Mesendoderm (in vitro differentiated cells): ENCODE measurements around the gene CACNA1C.

ENCODE experiments used
- DNase-seq: peaks from one replicate; pipeline ENCODE4 v3.0.0; 2013
- H2AK5ac ChIP-seq: 2 replicates; pipeline ENCODE4 v1.6.1; 2013; ENCODE audit warnings: low read length, inconsistent platforms
- H2BK120ac ChIP-seq: 2 replicates; pipeline ENCODE4 v1.6.1; 2013; ENCODE audit warnings: low read depth, mild to moderate bottlenecking, low read length, moderate library complexity, mixed read lengths
- H2BK15ac ChIP-seq: replicated peaks from 2 replicates; pipeline ENCODE4 v1.6.1; 2013; ENCODE audit warnings: low read depth, mild to moderate bottlenecking, moderate library complexity
- H2BK5ac ChIP-seq: 2 replicates; pipeline ENCODE4 v1.6.1; 2013; ENCODE audit warnings: low read length, inconsistent platforms
- H3K18ac ChIP-seq: 2 replicates; pipeline ENCODE4 v1.6.1; 2013; ENCODE audit warnings: mild to moderate bottlenecking, low read length, mixed read lengths
- H3K23ac ChIP-seq: one replicate; pipeline ENCODE4 v1.6.1; 2013; ENCODE audit warnings: low read length
- H3K27ac ChIP-seq: 2 replicates; pipeline ENCODE4 v1.5.1; 2013; ENCODE audit warnings: low read depth, mild to moderate bottlenecking, inconsistent platforms, low read length, moderate library complexity
- H3K27me3 ChIP-seq: 2 replicates; pipeline ENCODE4 v1.6.1; 2013; ENCODE audit warnings: low read length, control low read depth, mild to moderate bottlenecking, inconsistent platforms; ENCODE audit not compliant: insufficient read depth, poor library complexity
- H3K36me3 ChIP-seq: 2 replicates; pipeline ENCODE4 v1.6.1; 2013; ENCODE audit warnings: low read length, inconsistent platforms; ENCODE audit not compliant: control insufficient read depth, insufficient read depth
- H3K4ac ChIP-seq: one replicate; pipeline ENCODE4 v1.6.1; 2013; ENCODE audit warnings: low read depth, mild to moderate bottlenecking, low read length, moderate library complexity
- H3K4me1 ChIP-seq: 2 replicates; pipeline ENCODE4 v1.6.1; 2013; ENCODE audit warnings: low read depth, low read length, inconsistent platforms; ENCODE audit not compliant: control insufficient read depth
- H3K4me2 ChIP-seq: 2 replicates; pipeline ENCODE4 v1.6.1; 2013; ENCODE audit warnings: low read length
- H3K4me3 ChIP-seq: 2 replicates; pipeline ENCODE4 v1.5.1; 2013; ENCODE audit warnings: mild to moderate bottlenecking, low read length
- H3K56ac ChIP-seq: one replicate; pipeline ENCODE4 v1.6.1; 2013; ENCODE audit warnings: low read length
- H3K79me1 ChIP-seq: 2 replicates; pipeline ENCODE4 v1.6.1; 2013; ENCODE audit warnings: low read length, inconsistent platforms
- H3K79me2 ChIP-seq: 2 replicates; pipeline ENCODE4 v1.6.1; 2013; ENCODE audit warnings: mild to moderate bottlenecking, low read length; ENCODE audit not compliant: control insufficient read depth, insufficient read depth
- H3K9ac ChIP-seq: 2 replicates; pipeline ENCODE4 v1.6.1; 2013; ENCODE audit warnings: low read length, inconsistent platforms
- H4K5ac ChIP-seq: one replicate; pipeline ENCODE4 v1.6.1; 2013; ENCODE audit warnings: low read length
- H4K8ac ChIP-seq: one replicate; pipeline ENCODE4 v1.6.1; 2013; ENCODE audit warnings: low read depth, mild to moderate bottlenecking, control low read depth, low read length, moderate library complexity
- WGBS: extraction: QIAGEN DNeasy Blood & Tissue Kit; methylation state at CpG from one replicate; pipeline ENCODE4 v1.1.7; 2013; ENCODE audit warnings: low lambda C conversion rate, missing lambda C conversion rate; ENCODE audit not compliant: insufficient coverage; ENCODE audit errors: extremely low coverage; 5-methylcytosine and 5-hydroxymethylcytosine counted together

The CACNA1C gene

DNA sequence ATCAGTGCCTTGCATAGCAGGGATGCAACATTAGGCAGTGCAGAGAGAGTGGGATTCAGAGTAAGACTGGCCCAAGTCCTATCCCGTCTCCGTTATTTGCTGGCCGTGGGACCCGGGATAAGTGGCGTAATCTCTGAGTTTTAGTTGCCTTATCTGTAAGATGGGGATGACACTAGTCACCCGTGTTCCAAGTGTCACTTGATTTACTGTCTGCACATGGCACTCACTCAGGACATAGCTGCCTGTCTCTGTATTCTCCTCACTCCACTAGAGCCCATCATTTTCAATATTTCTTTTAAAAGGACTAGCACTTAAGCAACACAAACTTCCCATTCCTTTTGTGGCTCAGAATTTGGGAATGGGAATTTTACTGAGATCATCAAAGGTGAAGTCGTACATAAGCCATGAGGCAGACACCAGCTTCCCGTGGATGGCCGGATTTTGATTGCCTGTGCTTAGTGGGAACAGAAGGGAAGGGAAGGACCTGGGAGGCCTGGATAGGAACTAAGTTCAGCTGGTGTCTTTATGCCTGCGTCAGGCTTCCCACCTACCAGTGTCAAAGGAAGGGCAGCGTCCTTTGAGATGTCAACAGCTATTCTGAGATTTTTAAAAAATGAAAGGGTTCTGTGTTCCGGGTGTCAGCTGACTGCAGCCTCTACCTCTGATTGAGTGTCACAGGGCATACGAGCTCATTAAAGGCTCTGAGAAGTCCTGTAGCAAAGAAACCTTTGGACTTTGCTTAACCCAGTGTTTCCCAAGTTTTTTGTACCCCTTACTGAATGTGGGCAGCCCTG lies 361.4 kb downstream of the CACNA1C start:
- H3K4me2 ChIP-seq: no peak overlapping the region
- no peak overlapping the region for H4K8ac ChIP-seq
- no peak overlapping the region for H4K5ac ChIP-seq
- H3K27me3 ChIP-seq: no peaks in the 10 kb centered on the region
- no peak overlapping the region for H3K56ac ChIP-seq
- no peaks in the 10 kb centered on the region for H3K79me1 ChIP-seq
- H3K4me1 ChIP-seq: no peaks in the 10 kb centered on the region
- no peak overlapping the region for H3K4me3 ChIP-seq
- no peak overlapping the region for H3K9ac ChIP-seq
- H3K79me2 ChIP-seq: no peaks in the 10 kb centered on the region
- H2AK5ac ChIP-seq: no peak overlapping the region
- H3K27ac ChIP-seq: no peak overlapping the region
- no peak overlapping the region for H2BK120ac ChIP-seq
- no peak overlapping the region for H2BK5ac ChIP-seq
- no peak overlapping the region for H2BK15ac ChIP-seq
- no peaks in the 10 kb centered on the region for H3K36me3 ChIP-seq
- H3K23ac ChIP-seq: no peak overlapping the region
- no peak overlapping the region for H3K18ac ChIP-seq
- DNase-seq: no peak
- H3K4ac ChIP-seq: no peak overlapping the region
- WGBS: no CpG with 5 or more reads among the region's 13 CpGs

- no peak overlapping the region for H3K23ac ChIP-seq
- H3K36me3 ChIP-seq: no peaks in the 10 kb centered on the region
- H3K79me2 ChIP-seq: no peaks in the 10 kb centered on the region
- WGBS: no CpG with 5 or more reads among the region's 19 CpGs
- no peaks in the 10 kb centered on the region for H3K27me3 ChIP-seq
- H3K18ac ChIP-seq: no peak overlapping the region
- H4K8ac ChIP-seq: no peak overlapping the region
- no peak overlapping the region for H4K5ac ChIP-seq
- no peaks in the 10 kb centered on the region for H3K4me1 ChIP-seq
- H3K4me3 ChIP-seq: no peak overlapping the region
- H3K56ac ChIP-seq: no peak overlapping the region
- no peak overlapping the region for H3K4ac ChIP-seq
- H2AK5ac ChIP-seq: no peak overlapping the region
- no peak overlapping the region for H3K27ac ChIP-seq
- no peak overlapping the region for H2BK120ac ChIP-seq
- no peak overlapping the region for H3K9ac ChIP-seq
- DNase-seq: no peak
- H2BK15ac ChIP-seq: no peak overlapping the region
- no peak overlapping the region for H3K4me2 ChIP-seq
- H2BK5ac ChIP-seq: no peak overlapping the region
- no peaks in the 10 kb centered on the region for H3K79me1 ChIP-seq
Observed at GRCh38 chr12:2414810-2415567, 362.2 kb downstream of the CACNA1C start.

DNA sequence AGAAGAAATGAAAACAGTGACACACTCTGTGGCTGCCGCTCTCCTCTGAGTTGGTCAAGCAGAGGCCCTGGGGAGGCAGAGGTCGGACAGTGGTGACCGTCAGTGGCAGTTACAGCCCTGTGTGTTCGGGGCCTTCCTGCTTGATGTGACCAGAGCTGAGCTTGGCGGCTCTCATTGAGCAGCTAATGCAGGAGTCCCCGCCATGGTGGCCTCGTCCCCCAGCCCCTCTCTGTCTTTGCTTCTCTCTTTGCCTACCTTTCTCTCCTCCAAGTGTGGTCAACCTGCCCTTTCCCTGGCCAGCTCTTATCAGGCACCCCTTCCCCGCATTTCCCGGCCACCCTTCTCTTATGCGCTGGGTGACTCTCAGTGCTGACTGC lies 362.8 kb downstream of the CACNA1C start:
- Histone ChIP-seq H3K4me1 (no peaks in the 10 kb centered on the region), H2AK5ac (no peak overlapping the region), H2BK15ac (no peak overlapping the region), H3K4me2 (no peak overlapping the region), H3K27me3 (no peaks in the 10 kb centered on the region), H2BK5ac (no peak overlapping the region), H3K9ac (no peak overlapping the region), H3K27ac (no peak overlapping the region), H3K36me3 (no peaks in the 10 kb centered on the region), H3K79me2 (no peaks in the 10 kb centered on the region), H4K8ac (no peak overlapping the region), H4K5ac (no peak overlapping the region), H3K23ac (no peak overlapping the region), H3K79me1 (no peaks in the 10 kb centered on the region), H3K56ac (no peak overlapping the region), H2BK120ac (no peak overlapping the region), H3K4me3 (no peak overlapping the region), H3K4ac (no peak overlapping the region), H3K18ac (no peak overlapping the region)
- no CpG with 5 or more reads among the region's 10 CpGs for WGBS
- DNase-seq: no peak

DNA sequence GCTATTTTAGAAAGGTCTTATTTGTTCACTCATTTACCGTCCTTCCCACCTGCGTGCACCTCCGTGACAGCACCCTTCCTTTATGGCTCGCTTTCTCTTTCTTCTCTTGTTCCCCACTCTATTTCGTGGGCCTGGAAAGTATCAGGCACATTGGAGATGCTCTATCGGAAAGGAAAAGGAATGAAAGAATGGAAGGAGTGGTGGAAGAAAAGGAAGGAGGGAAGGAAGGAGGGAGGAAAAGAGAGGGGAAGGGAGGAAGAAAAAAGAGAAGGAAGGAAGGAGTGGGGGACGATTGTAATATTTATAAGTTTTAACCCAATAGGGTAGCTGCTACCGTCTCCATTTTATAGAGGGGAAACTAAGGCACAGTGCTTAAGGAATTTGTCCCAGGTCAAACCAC lies 363.4 kb downstream of the CACNA1C start:
- Histone ChIP-seq H3K18ac (no peak overlapping the region), H2AK5ac (no peak overlapping the region), H3K4me3 (no peak overlapping the region), H3K4me1 (no peaks in the 10 kb centered on the region), H4K8ac (no peak overlapping the region), H4K5ac (no peak overlapping the region), H3K27ac (no peak overlapping the region), H3K4ac (no peak overlapping the region), H3K56ac (no peak overlapping the region), H3K27me3 (no peaks in the 10 kb centered on the region), H3K36me3 (no peaks in the 10 kb centered on the region), H2BK120ac (no peak overlapping the region), H3K79me1 (no peaks in the 10 kb centered on the region), H3K4me2 (no peak overlapping the region), H2BK5ac (no peak overlapping the region), H3K79me2 (no peaks in the 10 kb centered on the region), H3K9ac (no peak overlapping the region), H2BK15ac (no peak overlapping the region), H3K23ac (no peak overlapping the region)
- WGBS: no CpG with 5 or more reads among the region's 8 CpGs
- no peak for DNase-seq

DNA sequence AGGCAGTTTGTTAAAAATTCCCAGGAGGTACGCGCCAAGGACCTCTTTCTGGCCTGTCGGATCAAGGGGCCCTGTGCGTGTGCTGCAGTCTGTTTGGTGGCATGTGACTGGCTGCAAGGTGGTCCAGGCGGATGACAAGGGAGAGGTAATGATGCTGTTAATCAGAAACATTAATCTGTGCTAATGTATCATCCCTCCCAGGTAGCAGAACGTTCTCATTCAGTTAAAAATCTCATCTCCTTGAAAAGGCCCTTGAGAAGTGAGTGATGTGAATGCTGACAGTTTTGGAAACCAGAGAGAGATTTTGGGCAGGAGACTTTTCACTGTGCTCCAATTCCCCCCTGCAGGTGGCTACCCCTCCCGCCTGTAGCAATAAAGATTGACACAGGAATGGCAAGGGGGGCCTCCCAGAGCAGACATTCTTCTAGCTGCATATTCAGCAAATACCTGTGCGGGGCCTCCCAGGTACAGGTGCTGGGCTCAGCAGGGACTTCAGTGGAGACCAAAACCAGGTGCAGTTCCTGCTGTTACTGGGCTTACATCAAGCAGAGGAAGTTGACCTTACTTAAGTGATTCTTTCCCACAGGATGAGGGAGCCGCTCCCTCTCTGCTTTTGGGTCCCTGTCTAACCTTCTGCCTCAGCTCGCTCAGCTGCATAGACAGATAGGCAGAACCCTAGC lies 364.8 kb downstream of the CACNA1C start:
- Histone ChIP-seq H3K27me3 (no peaks in the 10 kb centered on the region), H3K27ac (no peak overlapping the region), H4K8ac (no peak overlapping the region), H3K4me3 (no peak overlapping the region), H2AK5ac (no peak overlapping the region), H3K4me2 (no peak overlapping the region), H3K79me1 (no peaks in the 10 kb centered on the region), H3K36me3 (no peaks in the 10 kb centered on the region), H4K5ac (no peak overlapping the region), H2BK120ac (no peak overlapping the region), H2BK15ac (no peak overlapping the region), H3K4me1 (no peaks in the 10 kb centered on the region), H3K18ac (no peak overlapping the region), H3K23ac (no peak overlapping the region), H3K9ac (no peak overlapping the region), H3K79me2 (no peaks in the 10 kb centered on the region), H3K56ac (no peak overlapping the region), H2BK5ac (no peak overlapping the region), H3K4ac (no peak overlapping the region)
- WGBS: no CpG with 5 or more reads among the region's 10 CpGs
- DNase-seq: no peak
